ENCODE results near the gene HECTD1. TPM values are rescaled to one million over a fixed set of nuclear protein-coding genes. Genes with fewer than 3 reads are reported as not detected.

HECTD1 gene
- total RNA-seq (2014; rRNA removed; shearing (Covaris generic)) (90.3 and 119 TPM in 2 replicates), total RNA-seq (2022) (126 and 127 TPM in 2 replicates), Bru-seq, nascent RNA (percentile 88 among the genes with signal in this experiment), BruChase-seq, experiment 1, labeled RNA remaining after a 6-hour chase (percentile 89 among the genes with signal in this experiment), BruChase-seq, experiment 2, labeled RNA remaining after a 2-hour chase (percentile 90 among the genes with signal in this experiment)
- long read RNA-seq, full-length matches to known transcripts = 3 of 42 reads
- long read RNA-seq, partial matches to known transcripts = 18 of 42 reads
- long read RNA-seq, other reads (novel, unspliced or antisense) = 21 of 42 reads

DNA sequence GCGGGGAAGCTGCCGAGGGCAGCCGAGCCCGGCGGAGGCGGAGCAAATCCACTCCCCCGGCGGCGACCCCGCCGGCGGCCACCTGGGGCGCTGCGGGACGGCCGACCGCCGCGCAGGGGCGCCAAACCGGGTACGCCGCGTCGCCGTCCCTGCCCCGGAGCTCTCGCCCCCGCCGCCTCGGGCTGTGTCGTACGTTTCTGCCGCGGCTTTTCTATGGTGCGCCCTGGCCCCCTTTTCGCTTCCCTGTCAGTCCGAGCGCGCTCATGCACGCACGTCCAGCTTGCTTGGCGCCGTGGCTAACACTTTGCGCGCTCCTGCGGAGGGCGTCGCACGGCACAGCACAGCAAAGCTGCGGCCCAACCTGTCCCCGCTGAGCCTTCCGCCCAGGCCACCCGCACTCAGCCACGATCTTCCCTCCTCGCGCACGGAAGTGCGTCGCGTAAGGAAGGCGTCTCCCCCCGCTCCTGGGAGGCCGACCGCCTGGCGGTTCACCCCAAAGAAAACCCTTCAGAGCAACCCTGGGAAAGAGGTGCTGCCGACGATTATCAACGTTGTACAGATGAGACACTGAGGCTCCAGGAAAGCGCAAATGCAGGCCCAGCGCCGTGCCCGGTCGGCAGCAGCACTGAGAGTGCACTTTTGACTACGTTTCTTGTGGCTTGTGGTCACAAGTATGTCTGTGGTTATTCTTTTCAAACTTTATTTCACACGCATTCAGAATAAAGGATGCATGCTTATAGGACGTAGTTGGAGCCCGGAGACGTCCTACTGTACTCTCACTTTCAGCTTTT is at the start of gene HECTD1:
Gene HECTD1 (minus strand): TSS at position 39 of the 791 bp plus-strand sequence. CDS start 1,857 bp downstream, outside the sequence.
- peaks cover 41% of the 10 kb centered on the region for H3K79me2 ChIP-seq (ENCODE audit: insufficient read depth, low read depth, low read length)

DNA sequence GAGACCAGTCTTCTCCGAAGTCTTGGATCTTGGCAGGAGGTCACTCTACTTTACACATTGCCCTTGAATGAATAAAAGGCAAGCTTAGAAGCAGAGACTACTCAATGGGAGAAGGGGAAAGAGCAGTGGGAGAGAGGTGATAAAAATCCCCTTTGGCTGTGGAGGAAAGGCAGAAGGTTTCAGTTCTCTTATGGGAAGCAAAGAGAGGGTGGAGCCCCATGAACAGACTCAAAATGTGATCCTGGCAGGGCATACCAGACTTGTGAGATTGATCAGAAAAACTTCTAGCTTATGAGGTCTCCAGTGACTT is 49.6 kb upstream of the HECTD1 start:
- peaks cover 3% of the 10 kb centered on the region for H3K4me1 ChIP-seq (ENCODE audit: insufficient read depth, low read length, poor library complexity, severe bottlenecking)
- H3K4me2 ChIP-seq (ENCODE audit: low read length) = no peak overlapping the region
- no peak for DNase-seq (ENCODE audit: low spot score)
- H3K4me3 ChIP-seq (ENCODE audit: low read depth, low read length, poor library complexity, severe bottlenecking) = no peak overlapping the region
- no TSS peak for BruUV-seq (replicated peaks)
- H3K79me2 ChIP-seq (ENCODE audit: insufficient read depth, low read depth, low read length) = no peaks in the 10 kb centered on the region
- H4K20me1 ChIP-seq (ENCODE audit: insufficient read depth, low read length) = no peaks in the 10 kb centered on the region
- TF ChIP-seq EZH2phosphoT487 (IDR thresholded peaks at IDR 0.05; ENCODE audit: borderline replicate concordance, low read depth, low read length) = no peak
- TF ChIP-seq, protein P1, sequence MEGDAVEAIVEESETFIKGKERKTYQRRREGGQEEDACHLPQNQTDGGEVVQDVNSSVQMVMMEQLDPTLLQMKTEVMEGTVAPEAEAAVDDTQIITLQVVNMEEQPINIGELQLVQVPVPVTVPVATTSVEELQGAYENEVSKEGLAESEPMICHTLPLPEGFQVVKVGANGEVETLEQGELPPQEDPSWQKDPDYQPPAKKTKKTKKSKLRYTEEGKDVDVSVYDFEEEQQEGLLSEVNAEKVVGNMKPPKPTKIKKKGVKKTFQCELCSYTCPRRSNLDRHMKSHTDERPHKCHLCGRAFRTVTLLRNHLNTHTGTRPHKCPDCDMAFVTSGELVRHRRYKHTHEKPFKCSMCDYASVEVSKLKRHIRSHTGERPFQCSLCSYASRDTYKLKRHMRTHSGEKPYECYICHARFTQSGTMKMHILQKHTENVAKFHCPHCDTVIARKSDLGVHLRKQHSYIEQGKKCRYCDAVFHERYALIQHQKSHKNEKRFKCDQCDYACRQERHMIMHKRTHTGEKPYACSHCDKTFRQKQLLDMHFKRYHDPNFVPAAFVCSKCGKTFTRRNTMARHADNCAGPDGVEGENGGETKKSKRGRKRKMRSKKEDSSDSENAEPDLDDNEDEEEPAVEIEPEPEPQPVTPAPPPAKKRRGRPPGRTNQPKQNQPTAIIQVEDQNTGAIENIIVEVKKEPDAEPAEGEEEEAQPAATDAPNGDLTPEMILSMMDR (conservative IDR thresholded peaks at IDR 0.05; ENCODE audit: low read length) = no peak
- H3K9me3 ChIP-seq (ENCODE audit: low read length) = no peaks in the 10 kb centered on the region
- intact Hi-C loops (cut with micrococcal nuclease; ENCODE audit: unreplicated experiment) = no loop called here
- no peak overlapping the region for H3K27ac ChIP-seq (ENCODE audit: low read depth, low read length, poor library complexity, severe bottlenecking)
- ChIA-PET CTCF (ENCODE audit: unreplicated experiment) (no interaction called here), POLR2A (no interaction called here)
- no peaks in the 10 kb centered on the region for H3K36me3 ChIP-seq (ENCODE audit: insufficient read depth, low read length)
- H3K9me2 ChIP-seq (ENCODE audit: insufficient read depth, low read length) = no peaks in the 10 kb centered on the region
- no peak overlapping the region for H2AFZ ChIP-seq (ENCODE audit: low read length)

More for the DNA sequence above, at the start of gene HECTD1:
- H4K20me1 ChIP-seq (ENCODE audit: insufficient read depth, low read length) = peaks cover 13% of the 10 kb centered on the region
- peak within 1 kb of the TSS; percentile 71 for H3K4me2 ChIP-seq (ENCODE audit: low read length)
- no peaks in the 10 kb centered on the region for H3K9me3 ChIP-seq (ENCODE audit: low read length)
- H3K27ac ChIP-seq (ENCODE audit: low read depth, low read length, poor library complexity, severe bottlenecking) = peak within 1 kb of the TSS; percentile 88
- intact Hi-C loops (cut with micrococcal nuclease; ENCODE audit: unreplicated experiment) = loop anchor here (2.0 to 5.0 kb wide), 6 partner anchors 149 to 994 kb away; partner anchors contain the start of genes AP4S1, COCH, DTD2 and RNU6-7
- peak within 1 kb of the TSS; percentile 87 for H2AFZ ChIP-seq (ENCODE audit: low read length)
- H3K9me2 ChIP-seq (ENCODE audit: insufficient read depth, low read length) = no peaks in the 10 kb centered on the region
- POLR2A ChIA-PET = interaction anchor here (0.5 to 2.1 kb wide), 7 partner anchors 8 to 586 kb away, joined by 3 to 7 read pairs (median 4); partner anchors contain the start of gene SCFD1
- H3K36me3 ChIP-seq (ENCODE audit: insufficient read depth, low read length) = peaks cover 28% of the 10 kb centered on the region
- BruUV-seq (replicated peaks) = TSS peak; percentile 90
- TF ChIP-seq EZH2phosphoT487 (IDR thresholded peaks at IDR 0.05; ENCODE audit: borderline replicate concordance, low read depth, low read length) = no peak
- TF ChIP-seq, protein P1 (conservative IDR thresholded peaks at IDR 0.05; ENCODE audit: low read length) = peak; percentile 78
- peak; percentile 90 for DNase-seq (ENCODE audit: low spot score)
- peak within 1 kb of the TSS; percentile 96 for H3K4me3 ChIP-seq (ENCODE audit: low read depth, low read length, poor library complexity, severe bottlenecking)
- peaks cover 23% of the 10 kb centered on the region for H3K4me1 ChIP-seq (ENCODE audit: insufficient read depth, low read length, poor library complexity, severe bottlenecking)
- CTCF ChIA-PET (ENCODE audit: unreplicated experiment) = interaction anchor here (0.8 to 1.6 kb wide), 2 partner anchors 9 to 10 kb away, joined by 3 to 5 read pairs; no protein-coding TSS in a partner anchor
